GM04504 (cell line): ENCODE results near the gene UBE2QL1.

Experiments
- DNase-seq: peaks from one replicate; pipeline ENCODE4 v3.0.0-alpha.2; 2012; ENCODE audit warnings: low read depth

Gene UBE2QL1

GRCh38 chr5:6430418-6431028 is 18.1 kb upstream of the UBE2QL1 start:
- DNase-seq, result no peak

- no peak for DNase-seq
These were observed 17.2 kb upstream of the UBE2QL1 start for GRCh38 chr5:6431214-6432195.

DNA sequence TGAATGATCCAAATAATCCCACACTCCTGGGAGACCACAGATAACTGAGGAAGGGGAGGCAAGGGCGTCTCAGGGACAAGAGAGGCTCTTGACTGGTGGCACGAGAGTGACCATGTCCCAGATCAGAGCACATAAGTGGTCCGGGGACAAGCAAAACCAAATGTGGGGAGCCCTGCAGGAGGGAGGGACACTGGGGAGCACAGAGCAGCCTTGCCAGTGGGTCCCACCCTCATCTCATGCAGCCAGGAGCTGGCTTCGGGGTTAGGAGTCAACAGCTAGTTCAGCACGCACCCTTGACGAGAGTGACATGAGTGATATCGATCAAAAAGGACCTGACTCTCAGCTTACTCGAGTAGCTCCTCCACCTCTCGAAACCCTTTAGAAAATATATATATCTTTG is 16.5 kb upstream of the UBE2QL1 start:
- no peak for DNase-seq

- no peak for DNase-seq
These were observed 13.9 kb upstream of the UBE2QL1 start for GRCh38 chr5:6434731-6435130.

DNA sequence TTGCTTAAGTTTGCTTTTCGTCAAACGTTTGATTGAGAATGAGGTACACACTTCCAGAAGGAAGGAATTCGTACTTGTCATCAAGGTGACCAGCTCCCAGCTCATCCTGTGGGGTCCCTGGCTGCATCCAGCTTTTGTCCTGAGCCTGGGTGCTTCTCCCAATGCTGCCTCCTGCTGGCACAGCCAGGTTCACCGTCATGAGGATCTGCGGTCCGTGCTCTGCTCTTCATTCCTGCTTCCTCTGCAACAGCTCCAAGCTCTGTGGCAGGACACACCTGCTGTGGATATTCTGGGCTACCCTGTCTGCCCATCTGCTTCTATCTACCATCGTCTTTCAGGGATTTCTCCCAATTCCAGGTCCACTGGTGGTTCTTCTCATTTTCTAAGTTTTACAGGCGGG is 13.3 kb upstream of the UBE2QL1 start:
- no peak for DNase-seq

DNA sequence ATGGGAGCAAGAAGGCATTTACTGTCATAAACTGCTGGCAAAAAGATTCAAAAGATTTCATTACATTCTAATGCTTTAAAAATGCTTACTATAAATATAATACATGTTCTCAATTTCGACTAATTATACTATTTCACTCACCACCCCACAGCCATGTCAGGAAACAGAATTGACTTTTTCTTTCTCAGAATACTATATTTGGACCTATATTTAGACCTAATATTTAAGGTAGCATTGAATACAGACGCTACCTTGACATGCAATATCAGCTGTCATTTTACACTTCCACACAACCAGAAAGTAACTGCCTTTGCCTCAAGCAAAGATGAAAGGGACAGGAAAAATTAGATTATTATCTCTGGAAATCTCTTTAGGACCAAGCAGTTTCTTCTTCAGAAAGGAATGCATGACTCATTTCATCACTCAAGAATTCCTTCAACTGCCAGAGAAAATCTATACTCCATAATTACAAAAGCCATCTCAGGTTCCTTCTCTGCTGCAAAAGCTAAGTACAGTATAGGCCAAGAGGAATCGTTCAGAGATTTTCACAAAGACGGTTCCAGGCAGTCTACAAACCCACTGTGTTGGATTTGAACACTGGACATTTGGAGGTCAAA is 11.8 kb upstream of the UBE2QL1 start:
- no peak for DNase-seq

GRCh38 chr5:6439588-6440550 is 8.8 kb upstream of the UBE2QL1 start:
- no peak for DNase-seq

DNA sequence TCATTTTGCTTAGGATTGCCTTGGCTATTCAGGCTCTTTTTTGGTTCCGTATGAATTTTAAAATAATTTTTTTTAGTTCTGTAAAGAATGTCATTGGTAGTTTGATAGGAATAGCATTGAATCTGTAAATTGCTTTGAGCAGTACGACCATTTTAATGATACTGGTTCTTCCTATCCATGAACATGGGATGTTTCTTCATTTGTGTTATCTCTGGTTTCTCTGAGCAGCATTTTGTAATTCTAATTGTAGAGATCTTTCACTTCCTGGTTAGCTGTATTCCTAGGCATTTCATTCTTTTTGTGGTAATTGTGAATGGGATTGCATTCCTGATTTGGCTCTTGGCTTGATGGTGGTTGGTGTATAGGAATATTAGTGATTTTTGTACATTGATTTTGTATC is 6.3 kb upstream of the UBE2QL1 start:
- no peak for DNase-seq

DNA sequence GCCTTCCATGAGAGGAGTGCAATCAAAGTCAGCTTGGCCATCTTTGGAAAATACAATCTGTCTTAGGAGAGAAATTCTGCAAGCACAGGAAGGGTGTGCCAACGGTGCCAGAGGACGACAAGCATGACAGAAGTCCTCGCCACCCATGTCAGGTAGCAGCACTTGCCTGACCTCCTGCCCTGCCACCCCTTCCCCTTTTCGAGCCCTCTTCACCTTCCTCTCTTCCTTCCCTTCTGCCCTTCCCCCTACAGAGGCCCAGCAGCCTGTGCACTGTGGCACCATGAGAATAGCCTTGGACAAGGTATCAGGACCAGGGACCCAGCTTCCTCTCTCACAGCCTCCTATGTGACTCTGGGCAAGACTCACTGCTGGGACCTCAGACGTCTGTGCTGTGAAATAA is 5.3 kb upstream of the UBE2QL1 start:
- no peak for DNase-seq

DNA sequence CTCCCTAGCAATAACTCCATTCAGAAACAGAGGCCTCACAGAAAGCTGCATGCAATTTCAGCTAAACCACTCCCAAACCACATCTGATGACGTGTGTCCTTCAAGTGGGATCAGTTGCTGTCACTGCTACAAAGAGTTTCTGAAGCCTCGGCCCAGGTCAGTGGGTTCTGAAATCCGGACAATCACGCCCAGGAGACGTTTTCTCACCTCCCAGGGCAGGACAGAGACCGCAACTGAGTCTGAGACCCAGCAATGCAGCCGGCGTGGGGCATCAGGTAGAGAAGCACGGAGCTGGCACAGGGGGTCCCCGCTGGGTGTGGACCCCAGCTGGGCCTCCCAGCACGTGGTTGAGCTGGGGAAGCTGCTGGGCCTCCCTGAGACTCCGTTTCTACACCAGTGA is 2.6 kb upstream of the UBE2QL1 start:
- DNase-seq, result no peak

DNA sequence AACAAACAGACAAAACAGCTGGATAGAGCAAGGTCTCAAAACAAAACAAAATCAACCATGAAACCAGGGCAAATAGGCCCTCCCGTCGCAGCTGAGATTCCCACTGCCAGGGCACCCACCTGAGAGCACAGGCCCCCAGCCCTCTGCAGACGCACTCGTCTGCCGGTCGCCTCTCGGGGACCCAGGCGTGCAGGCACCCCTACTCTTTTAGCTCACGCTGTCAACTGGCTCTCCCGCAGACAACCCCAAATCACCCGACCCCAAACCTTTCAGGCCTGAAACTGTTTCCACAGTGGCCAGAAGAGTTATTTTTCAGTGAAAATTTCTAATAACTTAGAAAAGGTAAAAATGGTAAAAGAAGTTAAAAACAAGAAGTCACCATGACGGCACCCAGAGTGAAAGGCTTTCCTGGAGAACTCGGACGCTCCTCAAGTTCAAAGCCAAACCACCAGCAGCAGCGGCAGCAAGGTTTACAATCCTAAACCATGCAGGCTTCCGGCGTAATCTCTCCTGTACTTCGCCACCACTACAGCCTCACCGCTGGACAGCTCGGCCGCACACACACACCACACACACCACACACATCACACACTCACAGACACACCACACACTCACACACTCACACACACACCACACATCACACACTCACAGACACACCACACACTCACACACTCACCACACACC is 1.9 kb upstream of the UBE2QL1 start:
- DNase-seq, result no peak

DNA sequence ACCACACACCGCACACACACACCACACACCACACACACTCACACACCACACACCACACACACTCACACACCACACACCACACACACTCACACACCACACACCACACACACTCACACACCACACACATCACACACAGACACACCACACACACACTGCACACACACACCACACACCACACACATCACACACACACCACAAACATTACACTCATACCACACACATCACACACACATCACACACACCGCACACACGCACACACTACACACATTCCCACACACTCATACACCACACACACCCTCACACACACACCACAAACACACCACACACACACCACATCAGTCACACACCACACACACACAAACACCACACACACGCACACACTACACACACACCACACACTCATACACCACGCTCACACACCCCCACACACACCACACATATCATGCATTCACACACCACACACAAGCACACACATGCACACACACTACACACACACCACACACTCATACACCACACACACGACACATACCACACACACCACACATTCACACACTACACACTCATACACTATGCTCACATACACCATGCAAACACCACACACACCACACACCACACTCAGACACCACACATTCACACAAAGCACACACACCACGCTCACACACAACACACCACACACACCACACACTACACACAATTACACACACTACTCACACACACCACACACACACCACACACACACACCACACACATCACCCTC is 1.1 kb upstream of the UBE2QL1 start:
- DNase-seq, result no peak

DNA sequence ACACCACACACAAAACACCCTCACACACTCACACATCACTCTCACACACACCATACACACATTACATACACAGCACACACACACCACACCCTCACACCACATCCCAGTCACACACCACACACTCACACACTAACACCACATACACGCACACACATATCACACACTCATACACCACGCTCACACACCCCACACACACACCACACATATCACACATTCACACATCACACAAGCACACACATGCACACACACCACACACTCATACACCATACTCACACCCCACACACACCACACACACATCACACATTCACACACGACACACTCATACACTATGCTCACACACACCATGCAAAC is 543 bp upstream of the UBE2QL1 start:
- no peak for DNase-seq

GRCh38 chr5:6449465-6450158 is 953 bp downstream of the UBE2QL1 start:
- DNase-seq, result no peak

DNA sequence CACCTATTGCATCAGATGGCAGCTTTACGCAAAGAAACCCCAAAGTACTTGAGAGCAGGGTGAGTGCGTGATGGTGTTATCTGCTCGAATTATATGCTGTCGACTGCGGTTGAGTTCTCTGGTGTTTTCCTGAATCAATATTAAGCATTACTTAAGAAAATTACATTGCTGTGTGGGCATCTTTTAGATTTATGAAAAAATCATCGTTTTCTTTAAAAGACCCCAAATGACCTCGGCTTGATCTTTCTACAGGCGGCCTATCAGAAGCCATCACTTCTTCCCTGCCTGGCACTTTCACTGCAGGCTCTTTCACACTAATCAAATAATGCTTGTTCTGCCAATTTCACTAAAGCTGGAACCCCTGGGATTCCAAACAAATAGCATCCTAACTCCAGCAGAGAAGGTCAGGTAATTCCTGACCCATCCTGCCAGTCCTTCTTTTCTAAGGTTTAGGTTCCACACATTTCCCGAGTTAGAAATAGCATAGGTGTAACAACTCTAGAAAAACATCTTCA is 1.7 kb downstream of the UBE2QL1 start:
- no peak for DNase-seq

DNA sequence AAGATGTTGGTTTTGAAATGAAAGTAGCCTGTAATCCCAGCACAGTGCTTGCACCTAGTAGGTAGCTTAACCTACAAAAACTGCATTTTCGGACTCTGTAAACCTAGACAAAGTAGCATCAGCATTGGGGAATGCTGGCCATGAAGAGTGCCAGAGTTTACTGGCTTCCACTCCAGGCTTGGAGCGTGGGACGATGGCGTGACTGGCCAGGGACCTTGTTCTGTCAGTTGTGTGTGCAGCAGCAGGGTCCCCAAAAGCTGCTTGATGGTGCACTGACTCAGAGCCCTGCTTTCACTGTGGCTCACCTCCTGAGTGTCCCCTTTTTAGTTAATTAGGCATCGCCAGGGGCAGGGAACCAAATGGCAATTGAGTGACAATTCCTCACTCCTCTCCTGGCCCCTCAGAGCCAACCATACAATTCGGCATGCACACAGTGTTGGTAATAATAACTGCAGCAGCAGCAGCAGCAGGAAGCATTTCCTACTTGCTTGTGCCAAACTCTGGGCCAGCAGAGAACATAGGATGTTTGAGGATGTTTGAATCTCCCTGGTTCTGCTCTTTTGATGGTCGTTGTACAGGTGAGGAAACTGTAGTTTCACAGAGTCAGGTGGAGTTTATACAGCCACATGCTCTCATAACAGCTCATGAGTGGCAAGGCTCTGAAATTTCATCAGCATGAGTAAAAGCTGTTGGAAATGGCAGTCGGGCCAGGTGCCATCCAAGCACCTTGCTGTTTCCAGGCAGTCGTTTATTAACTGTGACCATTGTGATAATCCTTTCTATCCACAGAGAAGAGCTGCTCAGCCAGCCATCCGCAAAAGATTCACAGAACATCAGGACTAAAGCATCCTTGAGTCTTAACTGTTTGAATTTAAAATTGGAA is 4.2 kb downstream of the UBE2QL1 start:
- DNase-seq, result no peak

DNA sequence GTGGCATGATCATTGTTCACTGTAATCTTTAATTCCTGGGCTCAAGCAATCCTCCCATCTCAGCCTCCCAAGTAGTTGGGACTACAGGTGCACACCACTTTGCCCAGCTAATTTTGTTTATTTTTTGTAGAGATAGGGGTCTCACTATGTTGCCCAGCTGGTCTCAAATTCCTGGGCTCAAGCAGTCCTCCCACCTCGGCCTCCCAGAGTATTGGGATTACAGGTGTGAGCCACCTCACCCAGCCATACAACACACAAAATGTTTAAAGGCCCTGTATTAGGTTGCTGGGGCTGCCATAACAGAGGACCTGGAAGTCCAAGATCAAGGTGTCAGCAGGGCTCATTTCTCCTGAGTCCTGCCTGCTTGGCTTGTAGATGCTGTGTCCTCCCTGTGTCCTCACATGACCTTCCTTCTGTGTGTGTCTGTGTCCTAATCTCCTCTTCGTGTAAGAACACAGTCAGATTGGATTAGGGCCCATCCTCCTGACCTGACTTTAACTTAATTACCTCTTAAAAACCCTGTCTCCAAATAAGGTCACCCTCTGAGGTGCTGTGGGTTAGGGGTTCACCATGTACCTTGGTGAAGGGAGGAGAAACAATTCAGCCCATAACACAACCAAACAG is 5.4 kb downstream of the UBE2QL1 start:
- no peak for DNase-seq

GRCh38 chr5:6454628-6455053 is 6.0 kb downstream of the UBE2QL1 start:
- DNase-seq, result no peak
